Measurements from ENCODE around the gene MED17.

Gene MED17

GRCh38 chr11:93840981-93841380 lies 56.9 kb downstream of the MED17 start:
- TF ChIP-seq CTCF (IDR thresholded peaks at IDR 0.05; ENCODE audit: low read length), result no peak
- TF ChIP-seq EZH2 (IDR thresholded peaks at IDR 0.05; ENCODE audit: borderline replicate concordance, low read length), result no peak
- no peaks in the 10 kb centered on the region for H3K9me2 ChIP-seq (ENCODE audit: low read depth, low read length)
- no peak overlapping the region for H3K4me3 ChIP-seq (ENCODE audit: low read depth, low read length, poor library complexity, severe bottlenecking)
- no peaks in the 10 kb centered on the region for H3K4me1 ChIP-seq (ENCODE audit: insufficient read depth, low read length, severe bottlenecking)
- H3K9ac ChIP-seq (ENCODE audit: low read length), result no peak overlapping the region
- H3K79me2 ChIP-seq (ENCODE audit: insufficient read depth, low read length), result no peaks in the 10 kb centered on the region
- no peak overlapping the region for H3K27ac ChIP-seq (ENCODE audit: low read depth, low read length, poor library complexity, severe bottlenecking)
- no peaks in the 10 kb centered on the region for H4K20me1 ChIP-seq (ENCODE audit: insufficient read depth, low read length)
- no peak overlapping the region for H3K4me2 ChIP-seq (ENCODE audit: low read length)
- H3K36me3 ChIP-seq (ENCODE audit: insufficient read depth, low read length), result no peaks in the 10 kb centered on the region
- no peaks in the 10 kb centered on the region for H3F3A ChIP-seq (ENCODE audit: insufficient read depth, low read length)
- H3K9me3 ChIP-seq (ENCODE audit: low read length), result no peaks in the 10 kb centered on the region
- H2AFZ ChIP-seq (ENCODE audit: low read length), result no peak overlapping the region
- no peaks in the 10 kb centered on the region for H3K27me3 ChIP-seq (ENCODE audit: insufficient read depth, low read length)

GRCh38 chr11:93841446-93841845 lies 57.4 kb downstream of the MED17 start:
- Histone ChIP-seq H2AFZ (ENCODE audit: low read length) (no peak overlapping the region), H3K4me2 (ENCODE audit: low read length) (no peak overlapping the region), H3K9me3 (ENCODE audit: low read length) (no peaks in the 10 kb centered on the region), H3K4me3 (ENCODE audit: low read depth, low read length, poor library complexity, severe bottlenecking) (no peak overlapping the region), H4K20me1 (ENCODE audit: insufficient read depth, low read length) (no peaks in the 10 kb centered on the region), H3K36me3 (ENCODE audit: insufficient read depth, low read length) (no peaks in the 10 kb centered on the region), H3K27ac (ENCODE audit: low read depth, low read length, poor library complexity, severe bottlenecking) (no peak overlapping the region), H3K9ac (ENCODE audit: low read length) (no peak overlapping the region), H3K4me1 (ENCODE audit: insufficient read depth, low read length, severe bottlenecking) (no peaks in the 10 kb centered on the region), H3K27me3 (ENCODE audit: insufficient read depth, low read length) (no peaks in the 10 kb centered on the region), H3K79me2 (ENCODE audit: insufficient read depth, low read length) (no peaks in the 10 kb centered on the region), H3F3A (ENCODE audit: insufficient read depth, low read length) (no peaks in the 10 kb centered on the region), H3K9me2 (ENCODE audit: low read depth, low read length) (no peaks in the 10 kb centered on the region)
- no peak for TF ChIP-seq EZH2 (IDR thresholded peaks at IDR 0.05; ENCODE audit: borderline replicate concordance, low read length)
- no peak for TF ChIP-seq CTCF (IDR thresholded peaks at IDR 0.05; ENCODE audit: low read length)

GRCh38 chr11:93842034-93842433 lies 58.0 kb downstream of the MED17 start:
- no peaks in the 10 kb centered on the region for H3K79me2 ChIP-seq (ENCODE audit: insufficient read depth, low read length)
- H3K4me3 ChIP-seq (ENCODE audit: low read depth, low read length, poor library complexity, severe bottlenecking), result no peak overlapping the region
- TF ChIP-seq EZH2 (IDR thresholded peaks at IDR 0.05; ENCODE audit: borderline replicate concordance, low read length) (no peak), CTCF (IDR thresholded peaks at IDR 0.05; ENCODE audit: low read length) (no peak)
- no peaks in the 10 kb centered on the region for H3K9me2 ChIP-seq (ENCODE audit: low read depth, low read length)
- no peaks in the 10 kb centered on the region for H3K27me3 ChIP-seq (ENCODE audit: insufficient read depth, low read length)
- H3K4me2 ChIP-seq (ENCODE audit: low read length), result no peak overlapping the region
- no peaks in the 10 kb centered on the region for H3F3A ChIP-seq (ENCODE audit: insufficient read depth, low read length)
- H3K9ac ChIP-seq (ENCODE audit: low read length), result no peak overlapping the region
- no peaks in the 10 kb centered on the region for H3K9me3 ChIP-seq (ENCODE audit: low read length)
- no peaks in the 10 kb centered on the region for H3K36me3 ChIP-seq (ENCODE audit: insufficient read depth, low read length)
- H3K4me1 ChIP-seq (ENCODE audit: insufficient read depth, low read length, severe bottlenecking), result no peaks in the 10 kb centered on the region
- H3K27ac ChIP-seq (ENCODE audit: low read depth, low read length, poor library complexity, severe bottlenecking), result no peak overlapping the region
- H2AFZ ChIP-seq (ENCODE audit: low read length), result no peak overlapping the region
- no peaks in the 10 kb centered on the region for H4K20me1 ChIP-seq (ENCODE audit: insufficient read depth, low read length)

Data from OCI-LY1 (cell line).